Measurements from ENCODE around the gene ULK3. TPM values are rescaled to one million over a fixed set of nuclear protein-coding genes. Genes with fewer than 3 reads are reported as not detected.
A peak's percentile ranks its signal among the peaks of the same experiment; 100 is the strongest.

Gene ULK3
- total RNA-seq, 1 experiment from 2014 or later, result 38.9 TPM

DNA sequence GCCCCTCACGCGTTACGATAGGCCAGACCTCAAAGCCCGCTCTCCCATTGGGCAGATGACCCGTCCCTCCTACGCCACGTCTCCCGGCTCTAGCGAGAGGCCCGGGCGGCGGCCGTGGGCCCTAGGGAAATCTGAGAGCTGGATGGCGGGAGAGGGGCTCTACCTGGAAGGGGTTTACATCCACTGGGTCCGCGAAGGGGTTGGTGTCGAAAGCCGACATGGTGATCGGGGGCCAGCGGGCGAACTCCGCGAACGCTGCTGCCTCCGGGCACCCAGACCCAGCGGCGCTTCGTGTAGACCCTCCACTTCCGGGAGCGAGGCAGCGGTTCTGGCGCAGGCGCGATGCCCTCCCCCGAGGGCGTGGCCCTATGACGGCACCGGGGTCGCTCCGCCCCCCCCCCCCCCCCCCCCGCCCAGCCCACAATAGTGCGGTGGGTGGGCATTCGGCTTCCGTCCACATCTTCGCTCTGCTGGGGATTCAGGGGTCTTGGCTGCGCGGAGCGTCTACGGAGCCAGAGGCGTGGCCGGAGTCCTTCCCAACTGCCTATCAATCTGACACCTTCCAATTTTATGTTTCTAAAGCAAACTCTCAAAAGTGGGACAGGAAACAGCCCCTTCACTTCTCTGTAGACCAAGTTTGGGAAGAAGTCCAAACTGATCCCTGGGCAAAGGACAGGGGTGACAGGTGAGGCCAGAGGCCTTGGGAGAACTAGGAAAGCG is 30.2 kb upstream of the ULK3 start, which contains the start of gene SCAMP2 (continued):
- 0 out of 2 replicates have a peak, but pooled peaks have one; percentile 49 for TF ChIP-seq ARID4B (CRISPR knock-in tag; IDR thresholded peaks at IDR 0.05; ENCODE audit: borderline replicate concordance)
- TF ChIP-seq, protein P1, sequence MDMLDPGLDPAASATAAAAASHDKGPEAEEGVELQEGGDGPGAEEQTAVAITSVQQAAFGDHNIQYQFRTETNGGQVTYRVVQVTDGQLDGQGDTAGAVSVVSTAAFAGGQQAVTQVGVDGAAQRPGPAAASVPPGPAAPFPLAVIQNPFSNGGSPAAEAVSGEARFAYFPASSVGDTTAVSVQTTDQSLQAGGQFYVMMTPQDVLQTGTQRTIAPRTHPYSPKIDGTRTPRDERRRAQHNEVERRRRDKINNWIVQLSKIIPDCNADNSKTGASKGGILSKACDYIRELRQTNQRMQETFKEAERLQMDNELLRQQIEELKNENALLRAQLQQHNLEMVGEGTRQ (CRISPR knock-in tag; IDR thresholded peaks at IDR 0.05), result peak; percentile 46; the same call in 1 of the 2 replicates
- no peak for TF ChIP-seq ELF4 (CRISPR knock-in tag; IDR thresholded peaks at IDR 0.05; ENCODE audit: low read depth)

DNA sequence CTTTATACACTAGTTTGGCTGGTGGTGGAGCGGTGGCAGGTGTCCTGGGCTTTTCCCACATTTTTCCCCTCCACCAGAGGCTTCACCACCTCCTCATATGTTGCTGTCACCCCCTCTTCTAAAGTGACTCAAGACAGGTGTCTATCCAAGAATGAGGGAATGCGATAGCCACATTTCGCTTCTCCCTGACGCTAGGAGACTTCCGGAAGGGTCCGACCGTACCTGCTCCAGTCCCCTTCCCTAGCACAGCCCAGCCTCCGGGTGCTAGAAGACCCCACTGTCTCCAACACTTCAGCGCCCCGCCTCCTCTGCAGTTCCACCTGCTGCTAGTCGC is 29.7 kb upstream of the ULK3 start:
- TF ChIP-seq E2F5 (CRISPR knock-in tag; IDR thresholded peaks at IDR 0.05) (no peak), ZBTB43 (CRISPR knock-in tag; IDR thresholded peaks at IDR 0.05) (0 out of 2 replicates have a peak, but pooled peaks have one; percentile 33), MYBL2 (CRISPR knock-in tag; IDR thresholded peaks at IDR 0.05) (0 out of 2 replicates have a peak, but pooled peaks have one; percentile 30), GTF2I (CRISPR knock-in tag; conservative IDR thresholded peaks at IDR 0.05) (no peak), IRF2 (CRISPR knock-in tag; IDR thresholded peaks at IDR 0.05; ENCODE audit: borderline replicate concordance, low read depth) (no peak), PRDM15 (CRISPR knock-in tag; IDR thresholded peaks at IDR 0.05) (peak; percentile 70)
- TF ChIP-seq, protein P1 (CRISPR knock-in tag; IDR thresholded peaks at IDR 0.05), result no peak
- TF ChIP-seq, protein P2, sequence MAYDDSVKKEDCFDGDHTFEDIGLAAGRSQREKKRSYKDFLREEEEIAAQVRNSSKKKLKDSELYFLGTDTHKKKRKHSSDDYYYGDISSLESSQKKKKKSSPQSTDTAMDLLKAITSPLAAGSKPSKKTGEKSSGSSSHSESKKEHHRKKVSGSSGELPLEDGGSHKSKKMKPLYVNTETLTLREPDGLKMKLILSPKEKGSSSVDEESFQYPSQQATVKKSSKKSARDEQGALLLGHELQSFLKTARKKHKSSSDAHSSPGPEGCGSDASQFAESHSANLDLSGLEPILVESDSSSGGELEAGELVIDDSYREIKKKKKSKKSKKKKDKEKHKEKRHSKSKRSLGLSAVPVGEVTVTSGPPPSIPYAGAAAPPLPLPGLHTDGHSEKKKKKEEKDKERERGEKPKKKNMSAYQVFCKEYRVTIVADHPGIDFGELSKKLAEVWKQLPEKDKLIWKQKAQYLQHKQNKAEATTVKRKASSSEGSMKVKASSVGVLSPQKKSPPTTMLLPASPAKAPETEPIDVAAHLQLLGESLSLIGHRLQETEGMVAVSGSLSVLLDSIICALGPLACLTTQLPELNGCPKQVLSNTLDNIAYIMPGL (CRISPR knock-in tag; IDR thresholded peaks at IDR 0.05), result no peak
- Mint-ChIP-seq H3K4me1 (peaks cover 20% of the 10 kb centered on the region), H3K9me3 (peaks cover 6% of the 10 kb centered on the region), H3K27ac (peak overlapping the region; percentile 93), H3K36me3 (peaks cover 11% of the 10 kb centered on the region), H3K4me3 (peak overlapping the region; percentile 93), H3K27me3 (ENCODE audit: low read depth) (no peaks in the 10 kb centered on the region)
- DNase-seq (ENCODE audit: low spot score) (no peak), ATAC-seq (no peak)
- POLR2A ChIA-PET, result interaction anchor here (0.6 kb wide), 1 partner anchor 129 kb away, joined by 3 read pairs; no protein-coding TSS in a partner anchor
- CTCF ChIA-PET, result no interaction called here

Measured in WTC11 (cell line).